Panc1 (cell line): ENCODE measurements around the gene IPP. TPM values are rescaled to one million over a fixed set of nuclear protein-coding genes. Genes with fewer than 3 reads are reported as not detected.

Experiments used
- ATAC-seq: fragments of 200-7000 bp; cut with Tn5 transposase; 2 replicates; pipeline ENCODE4 v1.9.1; 2020; ENCODE audit warnings: mild to moderate bottlenecking, moderate library complexity
- BruUV-seq: library from RNA; stranded (reverse); fragments of 400-500 nt; replicated peaks from 2 replicates; lab custom pipeline; 2021; lab: Mats Ljungman, UMichigan
- CTCF ChIA-PET: fragments of 300-600 bp; sonication (Branson Sonifier 250); formaldehyde crosslinking; loops from one replicate; lab custom pipeline; 2022; ENCODE audit warnings: antibody characterized with exemption; lab: Charles Lee
- POLR2A ChIA-PET: fragments of 300-600 bp; sonication (Branson Sonifier 250); formaldehyde crosslinking; loops from one replicate; lab custom pipeline; 2022; ENCODE audit warnings: antibody characterized with exemption; lab: Charles Lee
- DNase-seq: peaks from one replicate; pipeline ENCODE4 v3.0.0-alpha.2; 2010; ENCODE audit warnings: low read depth, low spot score
- H3K27ac ChIP-seq: 2 replicates; pipeline ENCODE4 v1.5.1; 2011; ENCODE audit warnings: mild to moderate bottlenecking, low read length, inconsistent platforms
- H3K27me3 ChIP-seq: fragments of 200-500 bp; sonication (Bioruptor generic); 2 replicates; pipeline ENCODE4 v1.6.0; 2014; ENCODE audit warnings: low read length, inconsistent platforms; ENCODE audit not compliant: control insufficient read depth, insufficient read depth
- H3K36me3 ChIP-seq: fragments of 200-500 bp; sonication (Bioruptor generic); 2 replicates; pipeline ENCODE4 v1.5.1; 2014; ENCODE audit warnings: inconsistent platforms, mild to moderate bottlenecking, low read length, moderate library complexity; ENCODE audit not compliant: control insufficient read depth, insufficient read depth
- H3K4me1 ChIP-seq: 2 replicates; pipeline ENCODE4 v1.5.1; 2011; ENCODE audit warnings: inconsistent platforms, mild to moderate bottlenecking, low read length, moderate library complexity; ENCODE audit not compliant: control insufficient read depth, insufficient read depth
- H3K4me3 ChIP-seq, 2 experiments: 2 replicates each; pipeline ENCODE4 v1.5.1; 2011 to 2012; ENCODE audit warnings: low read depth in 2 of 2, low read length in 2 of 2, mild to moderate bottlenecking in 2 of 2, inconsistent platforms in 1 of 2, moderate library complexity in 1 of 2
- H3K9me3 ChIP-seq: fragments of 200-500 bp; sonication (Bioruptor generic); 2 replicates; pipeline ENCODE4 v1.5.1; 2014; ENCODE audit warnings: low read depth, mild to moderate bottlenecking, inconsistent platforms, low read length, moderate library complexity; ENCODE audit not compliant: control insufficient read depth, insufficient read depth
- POLR2AphosphoS5 ChIP-seq: IDR thresholded peaks from 2 replicates; pipeline ENCODE4 v1.6.1; 2012; ENCODE audit warnings: mild to moderate bottlenecking, low read depth, low read length, moderate library complexity
- REST ChIP-seq, 2 experiments: IDR thresholded peaks; 2 replicates each; pipeline ENCODE4 v1.6.1; 2011 to 2012; ENCODE audit warnings: low read depth in 2 of 2, control low read depth in 1 of 2, low read length in 1 of 2, mild to moderate bottlenecking in 1 of 2, moderate library complexity in 1 of 2; ENCODE audit not compliant: insufficient read depth in 1 of 2
- SIN3A ChIP-seq: IDR thresholded peaks from 2 replicates; pipeline ENCODE4 v1.6.1; 2012; ENCODE audit warnings: low read depth, mild to moderate bottlenecking, low read length, moderate library complexity, borderline replicate concordance; ENCODE audit not compliant: insufficient read depth
- TCF7L2 ChIP-seq: IDR thresholded peaks from 2 replicates; pipeline ENCODE4 v1.6.1; 2011; ENCODE audit warnings: mild to moderate bottlenecking, low read depth, low read length, inconsistent platforms
- in situ Hi-C: cut with HindIII; loops from 2 replicates; pipeline ENCODE4 v1.10.0; 2016; ENCODE audit warnings: low sequenced_read_pairs, low pct_unique_long_range_greater_than_20kb
- intact Hi-C: fragments of 100-400 bp; cut with micrococcal nuclease; formaldehyde crosslinking; loops from one replicate; pipeline ENCODE4 v1.10.0; 2022; ENCODE audit not compliant: unreplicated experiment
- total RNA-seq: library from RNA; stranded (reverse); gene quantifications from one replicate; pipeline ENCODE4 v1.2.1, GENCODE V29; 2021; ENCODE audit not compliant: unreplicated experiment
- TF ChIP-seq, protein P1 (sequence below): fragments of 450-650 bp; IDR thresholded peaks from 2 replicates; pipeline ENCODE4 v1.5.1; 2017; ENCODE audit warnings: mild to moderate bottlenecking

IPP gene
- total RNA-seq, 1 experiment from 2014 or later, result 28.8 TPM

DNA sequence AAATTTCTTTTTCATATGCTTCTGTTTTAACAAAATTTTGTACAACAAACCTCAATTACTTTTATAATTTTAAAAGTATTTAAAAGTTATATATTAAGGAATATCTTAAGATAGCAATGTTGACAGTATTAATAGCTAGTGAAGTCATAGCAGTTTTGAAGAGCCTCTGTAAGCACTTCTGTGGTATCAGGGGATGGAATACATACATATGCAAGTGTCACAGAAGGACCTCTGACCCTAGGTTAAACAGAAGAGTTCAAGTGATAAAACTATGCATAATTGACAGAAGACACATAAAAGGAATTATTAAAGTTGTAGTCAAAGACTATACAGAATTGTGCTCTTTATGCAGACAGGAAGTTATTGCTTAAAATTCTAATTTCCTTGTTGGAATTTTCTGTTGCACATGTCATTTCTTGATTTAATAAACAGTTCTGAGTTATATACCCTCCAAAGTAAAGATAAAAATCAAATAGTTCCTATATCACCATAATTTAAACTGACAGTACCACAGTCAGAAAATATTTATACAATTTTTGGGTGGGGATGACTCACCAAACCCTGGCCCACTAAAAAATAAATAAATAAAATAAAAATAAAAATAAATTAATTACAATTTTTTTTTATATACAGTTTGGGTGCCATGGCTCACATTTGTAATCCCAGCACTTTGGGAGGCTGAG, 27.1 kb downstream of the IPP start:
- in situ Hi-C loops, result no loop called here
- TF ChIP-seq, protein P1, sequence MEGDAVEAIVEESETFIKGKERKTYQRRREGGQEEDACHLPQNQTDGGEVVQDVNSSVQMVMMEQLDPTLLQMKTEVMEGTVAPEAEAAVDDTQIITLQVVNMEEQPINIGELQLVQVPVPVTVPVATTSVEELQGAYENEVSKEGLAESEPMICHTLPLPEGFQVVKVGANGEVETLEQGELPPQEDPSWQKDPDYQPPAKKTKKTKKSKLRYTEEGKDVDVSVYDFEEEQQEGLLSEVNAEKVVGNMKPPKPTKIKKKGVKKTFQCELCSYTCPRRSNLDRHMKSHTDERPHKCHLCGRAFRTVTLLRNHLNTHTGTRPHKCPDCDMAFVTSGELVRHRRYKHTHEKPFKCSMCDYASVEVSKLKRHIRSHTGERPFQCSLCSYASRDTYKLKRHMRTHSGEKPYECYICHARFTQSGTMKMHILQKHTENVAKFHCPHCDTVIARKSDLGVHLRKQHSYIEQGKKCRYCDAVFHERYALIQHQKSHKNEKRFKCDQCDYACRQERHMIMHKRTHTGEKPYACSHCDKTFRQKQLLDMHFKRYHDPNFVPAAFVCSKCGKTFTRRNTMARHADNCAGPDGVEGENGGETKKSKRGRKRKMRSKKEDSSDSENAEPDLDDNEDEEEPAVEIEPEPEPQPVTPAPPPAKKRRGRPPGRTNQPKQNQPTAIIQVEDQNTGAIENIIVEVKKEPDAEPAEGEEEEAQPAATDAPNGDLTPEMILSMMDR, result no peak
- TF ChIP-seq SIN3A, result no peak
- TF ChIP-seq POLR2AphosphoS5, result no peak
- TF ChIP-seq TCF7L2, result no peak
- no peak for TF ChIP-seq REST (IDR thresholded peaks at IDR 0.05; ENCODE audit: insufficient read depth in 1 of 2, low read depth in 2 of 2, low read length in 1 of 2)
- intact Hi-C loops, result no loop called here
- no peak for ATAC-seq
- Histone ChIP-seq H3K4me3 (no peak overlapping the region), H3K27me3 (no peaks in the 10 kb centered on the region), H3K9me3 (no peaks in the 10 kb centered on the region), H3K4me1 (no peaks in the 10 kb centered on the region), H3K36me3 (no peaks in the 10 kb centered on the region), H3K27ac (no peak overlapping the region)
- ChIA-PET CTCF (no interaction called here), POLR2A (interaction anchor here (0.7 kb wide), 1 partner anchor 138 kb away, joined by 3 read pairs; no protein-coding TSS in a partner anchor)
- BruUV-seq, result no TSS peak
- no peak for DNase-seq

DNA sequence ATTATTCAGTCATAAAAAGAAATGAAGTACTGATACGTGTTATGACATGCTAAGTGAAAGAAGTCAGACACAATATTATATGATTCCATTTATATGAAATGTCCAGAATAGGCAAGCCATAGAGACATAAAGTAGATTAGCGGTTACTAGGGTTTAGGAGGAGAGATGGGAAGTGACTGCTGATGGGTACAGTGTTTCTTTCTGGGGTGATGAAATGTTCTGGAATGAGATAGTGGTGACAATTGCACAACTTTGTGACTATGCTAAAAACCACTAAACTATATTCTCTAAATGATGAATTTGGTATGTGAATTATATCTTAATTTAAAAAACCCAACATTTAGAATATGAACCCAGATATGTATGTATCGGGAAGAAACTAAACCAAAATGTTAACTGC, 27.6 kb downstream of the IPP start:
- no TSS peak for BruUV-seq
- POLR2A ChIA-PET, result no interaction called here
- Histone ChIP-seq H3K9me3 (no peaks in the 10 kb centered on the region), H3K4me3 (no peak overlapping the region), H3K27ac (no peak overlapping the region), H3K4me1 (no peaks in the 10 kb centered on the region), H3K27me3 (no peaks in the 10 kb centered on the region), H3K36me3 (no peaks in the 10 kb centered on the region)
- CTCF ChIA-PET, result no interaction called here
- in situ Hi-C loops (no loop called here), intact Hi-C loops (no loop called here)
- TF ChIP-seq SIN3A (no peak), REST (IDR thresholded peaks at IDR 0.05; ENCODE audit: insufficient read depth in 1 of 2, low read depth in 2 of 2, low read length in 1 of 2) (no peak), POLR2AphosphoS5 (no peak), TCF7L2 (no peak)
- TF ChIP-seq, protein P1, result no peak
- no peak for DNase-seq
- no peak for ATAC-seq
